Lung (tissue), 12 donors: ENCODE data around the gene GOLIM4. TPM values are rescaled to one million over a fixed set of nuclear protein-coding genes. Genes with fewer than 3 reads are reported as not detected.

Experiments
- ATAC-seq: fragments of 200-7000 bp; cut with Tn5 transposase; one replicate; pipeline ENCODE4 v1.9.1; 2020; ENCODE audit warnings: moderate number of reproducible peaks; ENCODE audit not compliant: insufficient read depth, low FRiP score
- DNase-seq, 3 donors: peaks; one replicate each; pipeline ENCODE4 v3.0.0-alpha.2; 2013 to 2017
- H3K27ac ChIP-seq, 2 donors: one replicate each; pipeline ENCODE4 v1.5.1; 2013; ENCODE audit warnings: mild to moderate bottlenecking in 2 of 2, moderate library complexity in 2 of 2, control low read depth in 1 of 2, inconsistent platforms in 1 of 2, low read depth in 1 of 2, low read length in 1 of 2
- H3K27me3 ChIP-seq, 3 donors: one replicate each; pipeline ENCODE4 v1.5.1; 2013; ENCODE audit warnings: low read length in 2 of 3; ENCODE audit not compliant: control insufficient read depth in 3 of 3, insufficient read depth in 3 of 3
- H3K36me3 ChIP-seq, 4 donors: one replicate each; pipeline ENCODE4 v1.5.1; 2013; ENCODE audit warnings: low read length in 4 of 4, mild to moderate bottlenecking in 1 of 4, moderate library complexity in 1 of 4; ENCODE audit not compliant: control insufficient read depth in 4 of 4, insufficient read depth in 4 of 4
- H3K4me1 ChIP-seq, 5 donors: one replicate each; pipeline ENCODE4 v1.5.1; 2013; ENCODE audit warnings: low read length in 5 of 5, mild to moderate bottlenecking in 2 of 5, moderate library complexity in 1 of 5; ENCODE audit not compliant: control insufficient read depth in 5 of 5, insufficient read depth in 5 of 5
- H3K4me3 ChIP-seq: one replicate; pipeline ENCODE4 v1.5.1; 2013; ENCODE audit warnings: mild to moderate bottlenecking, control low read depth, moderate library complexity
- H3K9ac ChIP-seq, 2 donors: one replicate each; pipeline ENCODE4 v1.5.1; 2013; ENCODE audit warnings: low read length in 2 of 2, control low read depth in 1 of 2; ENCODE audit not compliant: insufficient read depth in 1 of 2
- H3K9me3 ChIP-seq, 4 donors: one replicate each; pipeline ENCODE4 v1.5.1; 2013; ENCODE audit warnings: low read length in 3 of 4, mild to moderate bottlenecking in 1 of 4, moderate library complexity in 1 of 4; ENCODE audit not compliant: control insufficient read depth in 4 of 4, insufficient read depth in 3 of 4
- CTCF ChIP-seq: IDR thresholded peaks from 2 replicates; pipeline ENCODE4 v1.5.1; 2012; ENCODE audit warnings: mild to moderate bottlenecking; ENCODE audit errors: control extremely low read depth, extremely low read depth
- WGBS, 2 donors: extraction: QIAGEN DNeasy Blood & Tissue Kit; methylation state at CpG; one replicate each; pipeline ENCODE4 v1.1.7; 2013; 5-methylcytosine and 5-hydroxymethylcytosine counted together
- polyA plus RNA-seq, 2 donors: library from polyadenylated mRNA; stranded (reverse); fragments of 200-250 nt; gene quantifications; one replicate each; pipeline ENCODE4 v1.2.1, GENCODE V29; 2013
- total RNA-seq, 2 donors: library from RNA; depleted of rRNA in 1 of 2; stranded (reverse); fragments of >200 nt in 1 of 2; gene quantifications; one replicate each; pipeline ENCODE4 v1.2.1, GENCODE V29; 2014 to 2021
- donor health status: control.
- donor health status: control.
- donor health status: Bipolar disorder and iron deficiency.
- donor health status: healthy.
- donor health status: DM: yes; HTN: yes; CAD: no.

GOLIM4 gene
- total and polyA plus RNA-seq, 4 donors: 22.2 to 52.9 (median 33.3) TPM

GRCh38 chr3:167983583-167983982 is 112.1 kb downstream of the GOLIM4 start:
- no peak overlapping the region for H3K27ac ChIP-seq
- no peak for TF ChIP-seq CTCF
- no peaks in the 10 kb centered on the region for H3K36me3 ChIP-seq
- no peaks in the 10 kb centered on the region for H3K9me3 ChIP-seq
- WGBS, 2 donors: 78 to 86% methylated on average over 2 of the region's 2 CpGs
- no peaks in the 10 kb centered on the region for H3K4me1 ChIP-seq
- ATAC-seq (no peak), DNase-seq (no peak)
- H3K9ac ChIP-seq: no peak overlapping the region
- no peak overlapping the region for H3K4me3 ChIP-seq
- no peaks in the 10 kb centered on the region for H3K27me3 ChIP-seq

GRCh38 chr3:167978486-167978885 is 117.2 kb downstream of the GOLIM4 start:
- H3K9ac ChIP-seq: no peak overlapping the region
- TF ChIP-seq CTCF: no peak
- no peaks in the 10 kb centered on the region for H3K27me3 ChIP-seq
- WGBS, 2 donors: 88 to 94% methylated on average over 1 of the region's 1 CpG
- DNase-seq (no peak), ATAC-seq (no peak)
- H3K4me3 ChIP-seq: no peak overlapping the region
- H3K27ac ChIP-seq: no peak overlapping the region
- H3K36me3 ChIP-seq: no peaks in the 10 kb centered on the region
- peaks cover 0 to 10% (median 0%) of the 10 kb centered on the region in 5 donors for H3K4me1 ChIP-seq
- no peaks in the 10 kb centered on the region for H3K9me3 ChIP-seq

GRCh38 chr3:167978071-167978470 is 117.7 kb downstream of the GOLIM4 start:
- no peak for ATAC-seq
- H3K27ac ChIP-seq: no peak overlapping the region
- no peak overlapping the region for H3K4me3 ChIP-seq
- no peaks in the 10 kb centered on the region for H3K36me3 ChIP-seq
- 61 to 75% methylated on average over 3 of the region's 3 CpGs for WGBS, 2 donors
- H3K9ac ChIP-seq: no peak overlapping the region
- H3K9me3 ChIP-seq: no peaks in the 10 kb centered on the region
- no peak for TF ChIP-seq CTCF
- H3K27me3 ChIP-seq: no peaks in the 10 kb centered on the region
- peak in 1 of 3 donors; percentile 29 for DNase-seq
- peaks cover 0 to 11% (median 0%) of the 10 kb centered on the region in 5 donors for H3K4me1 ChIP-seq
